ENCODE results near the gene INTS1.

- no peak for TF ChIP-seq CTCF (IDR thresholded peaks at IDR 0.05; ENCODE audit: low read length)
- no peak for TF ChIP-seq EZH2 (IDR thresholded peaks at IDR 0.05; ENCODE audit: borderline replicate concordance, low read length)
These were observed 4.0 kb downstream of the INTS1 start for GRCh38 chr7:1500064-1500807.

Measured in OCI-LY1 (cell line).